Kidney (tissue), 14 donors: ENCODE results near the gene CCDC34. TPM values are rescaled to one million over a fixed set of nuclear protein-coding genes. Genes with fewer than 3 reads are reported as not detected.
A peak's percentile ranks its signal among the peaks of the same experiment; 100 is the strongest.

Experiments used
- DNase-seq, 5 donors: peaks; one replicate each; pipeline ENCODE4 v3.0.0-alpha.2; 2013 to 2020
- FAIRE-seq: peaks from 2 replicates; lab custom pipeline; 2012; peaks lifted over from hg19 to GRCh38; lab: Jason Lieb, UNC
- H3K27ac ChIP-seq, 2 donors: one replicate each; pipeline ENCODE4 v1.7.0; 2013; ENCODE audit warnings: low read depth in 2 of 2, low read length in 2 of 2, inconsistent platforms in 1 of 2
- H3K27me3 ChIP-seq: one replicate; pipeline ENCODE4 v1.7.1; 2013; ENCODE audit warnings: low read length, inconsistent platforms; ENCODE audit not compliant: control insufficient read depth, insufficient read depth
- H3K36me3 ChIP-seq, 3 donors: one replicate each; pipeline versions ENCODE4 v1.7.0 to v1.7.1; 2013; ENCODE audit warnings: low read length in 3 of 3, control low read depth in 1 of 3, inconsistent platforms in 1 of 3; ENCODE audit not compliant: insufficient read depth in 3 of 3, control insufficient read depth in 2 of 3
- H3K4me1 ChIP-seq, 3 donors: one replicate each; pipeline versions ENCODE4 v1.7.0 to v1.7.1; 2013; ENCODE audit warnings: low read length in 3 of 3, inconsistent platforms in 1 of 3, low read depth in 1 of 3; ENCODE audit not compliant: control insufficient read depth in 2 of 3, insufficient read depth in 2 of 3
- H3K4me3 ChIP-seq, 3 donors: one replicate each; pipeline versions ENCODE4 v1.7.0 to v1.8.1; 2013; ENCODE audit warnings: low read length in 3 of 3, control low read depth in 1 of 3, inconsistent platforms in 1 of 3
- H3K9ac ChIP-seq, 3 donors: one replicate each; pipeline versions ENCODE4 v1.7.0 to v1.7.1; 2013; ENCODE audit warnings: low read length in 3 of 3, control low read depth in 1 of 3, inconsistent platforms in 1 of 3
- H3K9me3 ChIP-seq, 3 donors: one replicate each; pipeline versions ENCODE4 v1.7.0 to v1.7.1; 2013; ENCODE audit warnings: low read length in 3 of 3, control low read depth in 1 of 3, inconsistent platforms in 1 of 3; ENCODE audit not compliant: control insufficient read depth in 2 of 3, insufficient read depth in 1 of 3
- intact Hi-C: fragments of 100-400 bp; cut with DNase I; formaldehyde crosslinking; loops from one replicate; pipeline ENCODE4 v1.11.1; 2022
- polyA plus RNA-seq: library from polyadenylated mRNA; stranded (reverse); fragments of 350-450 nt; fragmentation: Illumina TruSeq; extraction: RNeasy Lipid Tissue Mini Kit (QIAGEN cat#74804); gene quantifications from one replicate; pipeline ENCODE4 v1.2.3, GENCODE V29; 2014; ENCODE audit warnings: low read depth, low replicate concordance; ENCODE audit not compliant: insufficient read depth
- total RNA-seq: library from RNA; stranded (reverse); fragmentation: NEBNext Ultra II Directional; extraction: Animal tissue kit (Norgen Biotek cat#: 25700); gene quantifications from one replicate; pipeline ENCODE4 v1.2.1, GENCODE V29; 2021
- TF ChIP-seq, protein P1 (sequence below): IDR thresholded peaks from 3 replicates; pipeline ENCODE4 v1.5.1; 2012; ENCODE audit warnings: mild to moderate bottlenecking, moderate library complexity, borderline replicate concordance; ENCODE audit not compliant: insufficient read depth; ENCODE audit errors: extremely low read depth
- donor health status: control.
- donor health status: control.
- donor health status: control.
- donor health status: control.
- donor health status: control.
- donor health status: DM: yes; HTN: yes; CAD: no.
- donor health status: Normal renal cell carcinoma (clear cell type).

CCDC34 gene
- total and polyA plus RNA-seq, 2 donors from 2014 or later, result 5.4 to 6.0 TPM

- DNase-seq, result no peak
- no peak overlapping the region for H3K4me3 ChIP-seq
- H3K9me3 ChIP-seq, result no peaks in the 10 kb centered on the region
- TF ChIP-seq, protein P1, sequence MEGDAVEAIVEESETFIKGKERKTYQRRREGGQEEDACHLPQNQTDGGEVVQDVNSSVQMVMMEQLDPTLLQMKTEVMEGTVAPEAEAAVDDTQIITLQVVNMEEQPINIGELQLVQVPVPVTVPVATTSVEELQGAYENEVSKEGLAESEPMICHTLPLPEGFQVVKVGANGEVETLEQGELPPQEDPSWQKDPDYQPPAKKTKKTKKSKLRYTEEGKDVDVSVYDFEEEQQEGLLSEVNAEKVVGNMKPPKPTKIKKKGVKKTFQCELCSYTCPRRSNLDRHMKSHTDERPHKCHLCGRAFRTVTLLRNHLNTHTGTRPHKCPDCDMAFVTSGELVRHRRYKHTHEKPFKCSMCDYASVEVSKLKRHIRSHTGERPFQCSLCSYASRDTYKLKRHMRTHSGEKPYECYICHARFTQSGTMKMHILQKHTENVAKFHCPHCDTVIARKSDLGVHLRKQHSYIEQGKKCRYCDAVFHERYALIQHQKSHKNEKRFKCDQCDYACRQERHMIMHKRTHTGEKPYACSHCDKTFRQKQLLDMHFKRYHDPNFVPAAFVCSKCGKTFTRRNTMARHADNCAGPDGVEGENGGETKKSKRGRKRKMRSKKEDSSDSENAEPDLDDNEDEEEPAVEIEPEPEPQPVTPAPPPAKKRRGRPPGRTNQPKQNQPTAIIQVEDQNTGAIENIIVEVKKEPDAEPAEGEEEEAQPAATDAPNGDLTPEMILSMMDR, result no peak
- FAIRE-seq, result no peak
- no peaks in the 10 kb centered on the region for H3K27me3 ChIP-seq
- no peak overlapping the region for H3K9ac ChIP-seq
- no peaks in the 10 kb centered on the region for H3K36me3 ChIP-seq
- intact Hi-C loops, result no loop called here
- no peak overlapping the region for H3K27ac ChIP-seq
- H3K4me1 ChIP-seq, result peaks cover 0 to 4% (median 2%) of the 10 kb centered on the region in 3 donors
These were observed 13.1 kb downstream of the CCDC34 start for GRCh38 chr11:27349919-27350318.

- DNase-seq, result peak in 1 of 5 donors; percentile 65
- H3K4me3 ChIP-seq, result no peak overlapping the region
- H3K27ac ChIP-seq, result no peak overlapping the region
- H3K36me3 ChIP-seq, result no peaks in the 10 kb centered on the region
- no peaks in the 10 kb centered on the region for H3K4me1 ChIP-seq
- H3K9me3 ChIP-seq, result no peaks in the 10 kb centered on the region
- no peak for FAIRE-seq
- no peak overlapping the region for H3K9ac ChIP-seq
- no peaks in the 10 kb centered on the region for H3K27me3 ChIP-seq
- intact Hi-C loops, result no loop called here
- TF ChIP-seq, protein P1, result no peak
These were observed 14.6 kb downstream of the CCDC34 start for GRCh38 chr11:27348340-27348873.

DNA sequence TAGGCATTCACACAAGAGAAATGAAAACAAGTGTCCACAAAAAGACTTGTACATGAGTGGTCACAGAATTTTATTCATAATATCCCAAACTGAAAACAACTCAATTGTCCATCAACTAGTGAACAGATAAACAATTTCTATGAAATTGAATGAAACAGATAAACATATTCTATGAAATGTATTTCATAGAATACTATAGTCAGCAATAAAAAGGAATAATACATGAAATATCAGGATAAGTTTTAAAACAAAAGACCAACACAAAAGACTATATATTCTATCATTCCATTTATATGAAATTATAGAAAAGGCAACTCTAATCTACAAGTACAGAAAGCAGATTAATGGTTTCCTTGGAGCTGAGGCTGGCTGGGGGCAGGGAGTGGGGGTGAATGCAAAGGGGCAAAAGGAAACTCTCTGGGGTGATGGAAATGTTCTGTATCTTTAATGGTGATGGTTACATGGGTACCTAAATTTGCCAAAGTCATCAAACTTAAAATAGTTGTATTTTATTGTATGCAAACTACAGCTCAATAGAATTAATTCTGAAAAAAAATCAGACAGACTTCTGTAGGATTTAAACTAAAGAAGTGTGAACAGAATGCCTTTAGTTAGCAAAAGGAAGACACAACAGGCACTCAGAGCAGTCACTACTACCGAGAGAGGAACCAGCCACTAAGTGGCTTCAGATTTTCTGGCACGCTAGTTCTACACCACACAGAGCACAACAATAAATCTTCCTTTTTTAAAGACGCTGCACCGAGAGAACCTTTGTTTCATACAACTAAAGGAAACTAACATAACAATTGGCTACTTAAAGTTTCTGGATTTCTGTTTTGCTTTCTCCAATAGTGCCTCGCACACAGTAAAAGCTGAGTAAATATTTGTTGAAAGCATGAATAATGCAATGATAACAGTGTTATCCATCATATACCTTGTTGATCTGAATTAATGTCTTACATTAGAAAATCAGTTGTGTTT is 15.4 kb downstream of the CCDC34 start:
- H3K27me3 ChIP-seq, result no peaks in the 10 kb centered on the region
- H3K4me1 ChIP-seq, result no peaks in the 10 kb centered on the region
- TF ChIP-seq, protein P1, result no peak
- H3K9ac ChIP-seq, result no peak overlapping the region
- no peaks in the 10 kb centered on the region for H3K36me3 ChIP-seq
- H3K4me3 ChIP-seq, result no peak overlapping the region
- intact Hi-C loops, result no loop called here
- DNase-seq (peak in 1 of 5 donors; percentile 46), FAIRE-seq (no peak)
- no peak overlapping the region for H3K27ac ChIP-seq
- H3K9me3 ChIP-seq, result no peaks in the 10 kb centered on the region
